ENCODE measurements around the gene SNUPN. TPM values are rescaled to one million over a fixed set of nuclear protein-coding genes. Genes with fewer than 3 reads are reported as not detected.

SNUPN gene
- total RNA-seq, 5 donors from 2014 or later (not counting 1 experiment from before 2014, with no cell fraction given): 17.7 to 26.7 (median 20.8) TPM

GRCh38 chr15:75661100-75661755, 35.7 kb upstream of the SNUPN start:
- H3K27me3 ChIP-seq (replicated peaks in 1 of 2; ENCODE audit: control insufficient read depth in 2 of 2, extremely low read depth in 1 of 2, insufficient read depth in 2 of 2, low read length in 1 of 2): no peaks in the 10 kb centered on the region
- no peaks in the 10 kb centered on the region for H3K9me3 ChIP-seq
- Mint-ChIP-seq H3K4me1 (no peaks in the 10 kb centered on the region), H3K4me3 (no peak overlapping the region), H3K27me3 (no peaks in the 10 kb centered on the region), H3K9me3 (no peaks in the 10 kb centered on the region), H3K27ac (no peak overlapping the region), H3K36me3 (no peaks in the 10 kb centered on the region)
- H3K4me3 ChIP-seq (ENCODE audit: control insufficient read depth in 1 of 2, extremely low read depth in 1 of 2, low read length in 1 of 2): no peak overlapping the region
- POLR2A ChIA-PET: no interaction called here
- no peak for ATAC-seq (replicated peaks in 1 of 4)
- no peaks in the 10 kb centered on the region for H3K36me3 ChIP-seq (ENCODE audit: control insufficient read depth in 2 of 2, extremely low read depth in 1 of 2, insufficient read depth in 1 of 2, low read length in 1 of 2)
- CTCF ChIA-PET: interaction anchor here in 1 of 2 donors (0.6 kb wide), 1 partner anchor 199 kb away, joined by 8 read pairs; no protein-coding TSS in a partner anchor
- no peak overlapping the region for H3K27ac ChIP-seq (ENCODE audit: low read length)
- no peaks in the 10 kb centered on the region for H3K4me1 ChIP-seq (ENCODE audit: control insufficient read depth in 1 of 2, extremely low read depth in 1 of 2, insufficient read depth in 2 of 2, low read length in 2 of 2)
- WGBS (ENCODE audit: insufficient coverage): 98% methylated on average over 8 of the region's 14 CpGs
- DNase-seq: no peak

- no peak overlapping the region for H3K27ac Mint-ChIP-seq
- POLR2A ChIA-PET: no interaction called here
Observed at GRCh38 chr15:75659928-75660645, 34.6 kb upstream of the SNUPN start.

GRCh38 chr15:75659141-75659771, 33.7 kb upstream of the SNUPN start:
- 88% methylated on average over 8 of the region's 9 CpGs for WGBS (ENCODE audit: insufficient coverage)
- H3K36me3 ChIP-seq (ENCODE audit: control insufficient read depth in 2 of 2, extremely low read depth in 1 of 2, insufficient read depth in 1 of 2, low read length in 1 of 2): no peaks in the 10 kb centered on the region
- no peaks in the 10 kb centered on the region for H3K4me1 ChIP-seq (ENCODE audit: control insufficient read depth in 1 of 2, extremely low read depth in 1 of 2, insufficient read depth in 2 of 2, low read length in 2 of 2)
- no peak overlapping the region for H3K4me3 ChIP-seq (ENCODE audit: control insufficient read depth in 1 of 2, extremely low read depth in 1 of 2, low read length in 1 of 2)
- Mint-ChIP-seq H3K27ac (no peak overlapping the region), H3K4me3 (no peak overlapping the region), H3K4me1 (no peaks in the 10 kb centered on the region), H3K27me3 (no peaks in the 10 kb centered on the region), H3K36me3 (no peaks in the 10 kb centered on the region), H3K9me3 (no peaks in the 10 kb centered on the region)
- ATAC-seq (replicated peaks in 1 of 4) (no peak), DNase-seq (no peak)
- H3K9me3 ChIP-seq: no peaks in the 10 kb centered on the region
- no peaks in the 10 kb centered on the region for H3K27me3 ChIP-seq (replicated peaks in 1 of 2; ENCODE audit: control insufficient read depth in 2 of 2, extremely low read depth in 1 of 2, insufficient read depth in 2 of 2, low read length in 1 of 2)
- ChIA-PET CTCF (interaction anchor here in 1 of 2 donors (0.6 kb wide), 1 partner anchor 1731 kb away, joined by 10 read pairs; no protein-coding TSS in a partner anchor), POLR2A (no interaction called here)
- no peak overlapping the region for H3K27ac ChIP-seq (ENCODE audit: low read length)

More at GRCh38 chr15:75659928-75660645, 34.6 kb upstream of the SNUPN start:
- Histone ChIP-seq H3K4me1 (ENCODE audit: control insufficient read depth in 1 of 2, extremely low read depth in 1 of 2, insufficient read depth in 2 of 2, low read length in 2 of 2) (no peaks in the 10 kb centered on the region), H3K36me3 (ENCODE audit: control insufficient read depth in 2 of 2, extremely low read depth in 1 of 2, insufficient read depth in 1 of 2, low read length in 1 of 2) (no peaks in the 10 kb centered on the region), H3K27ac (ENCODE audit: low read length) (no peak overlapping the region), H3K4me3 (ENCODE audit: control insufficient read depth in 1 of 2, extremely low read depth in 1 of 2, low read length in 1 of 2) (no peak overlapping the region), H3K9me3 (no peaks in the 10 kb centered on the region), H3K27me3 (replicated peaks in 1 of 2; ENCODE audit: control insufficient read depth in 2 of 2, extremely low read depth in 1 of 2, insufficient read depth in 2 of 2, low read length in 1 of 2) (no peaks in the 10 kb centered on the region)
- CTCF ChIA-PET: no interaction called here
- Mint-ChIP-seq H3K9me3 (no peaks in the 10 kb centered on the region), H3K36me3 (no peaks in the 10 kb centered on the region), H3K4me3 (no peak overlapping the region), H3K27me3 (no peaks in the 10 kb centered on the region), H3K4me1 (no peaks in the 10 kb centered on the region)
- no peak for ATAC-seq (replicated peaks in 1 of 4)
- WGBS (ENCODE audit: insufficient coverage): 91% methylated on average over 13 of the region's 17 CpGs
- no peak for DNase-seq

GRCh38 chr15:75656813-75657212, 31.3 kb upstream of the SNUPN start:
- Mint-ChIP-seq H3K27ac (no peak overlapping the region), H3K36me3 (no peaks in the 10 kb centered on the region), H3K4me1 (peaks cover 4 to 8% (median 6%) of the 10 kb centered on the region in 3 donors), H3K9me3 (no peaks in the 10 kb centered on the region), H3K4me3 (no peak overlapping the region), H3K27me3 (no peaks in the 10 kb centered on the region)
- POLR2A ChIA-PET: no interaction called here
- H3K4me3 ChIP-seq (ENCODE audit: control insufficient read depth in 1 of 2, extremely low read depth in 1 of 2, low read length in 1 of 2): no peak overlapping the region
- WGBS (ENCODE audit: insufficient coverage): 99% methylated on average over 15 of the region's 22 CpGs
- ATAC-seq (replicated peaks in 1 of 4): no peak
- no peak overlapping the region for H3K27ac ChIP-seq (ENCODE audit: low read length)
- H3K9me3 ChIP-seq: no peaks in the 10 kb centered on the region
- peaks cover 0 to 8% of the 10 kb centered on the region in 2 experiments for H3K4me1 ChIP-seq (ENCODE audit: control insufficient read depth in 1 of 2, extremely low read depth in 1 of 2, insufficient read depth in 2 of 2, low read length in 2 of 2)
- CTCF ChIA-PET: no interaction called here
- no peaks in the 10 kb centered on the region for H3K27me3 ChIP-seq (replicated peaks in 1 of 2; ENCODE audit: control insufficient read depth in 2 of 2, extremely low read depth in 1 of 2, insufficient read depth in 2 of 2, low read length in 1 of 2)
- DNase-seq: no peak
- no peaks in the 10 kb centered on the region for H3K36me3 ChIP-seq (ENCODE audit: control insufficient read depth in 2 of 2, extremely low read depth in 1 of 2, insufficient read depth in 1 of 2, low read length in 1 of 2)

GRCh38 chr15:75656331-75656730, 30.8 kb upstream of the SNUPN start:
- Histone ChIP-seq H3K27me3 (replicated peaks in 1 of 2; ENCODE audit: control insufficient read depth in 2 of 2, extremely low read depth in 1 of 2, insufficient read depth in 2 of 2, low read length in 1 of 2) (no peaks in the 10 kb centered on the region), H3K9me3 (no peaks in the 10 kb centered on the region), H3K4me3 (ENCODE audit: control insufficient read depth in 1 of 2, extremely low read depth in 1 of 2, low read length in 1 of 2) (no peak overlapping the region), H3K27ac (ENCODE audit: low read length) (no peak overlapping the region), H3K36me3 (ENCODE audit: control insufficient read depth in 2 of 2, extremely low read depth in 1 of 2, insufficient read depth in 1 of 2, low read length in 1 of 2) (no peaks in the 10 kb centered on the region), H3K4me1 (ENCODE audit: control insufficient read depth in 1 of 2, extremely low read depth in 1 of 2, insufficient read depth in 2 of 2, low read length in 2 of 2) (peaks cover 0 to 12% of the 10 kb centered on the region in 2 experiments)
- DNase-seq (no peak), ATAC-seq (replicated peaks in 1 of 4) (no peak)
- WGBS (ENCODE audit: insufficient coverage): 96% methylated on average over 5 of the region's 5 CpGs
- H3K27me3 Mint-ChIP-seq: no peaks in the 10 kb centered on the region
- peaks cover 9 to 13% (median 10%) of the 10 kb centered on the region in 3 donors for H3K4me1 Mint-ChIP-seq
- no peak overlapping the region for H3K4me3 Mint-ChIP-seq
- no peak overlapping the region for H3K27ac Mint-ChIP-seq
- ChIA-PET CTCF (no interaction called here), POLR2A (no interaction called here)
- H3K9me3 Mint-ChIP-seq: no peaks in the 10 kb centered on the region
- no peaks in the 10 kb centered on the region for H3K36me3 Mint-ChIP-seq

GRCh38 chr15:75655931-75656330, 30.4 kb upstream of the SNUPN start:
- H3K27ac Mint-ChIP-seq: no peak overlapping the region
- ATAC-seq (replicated peaks in 1 of 4): no peak
- H3K9me3 Mint-ChIP-seq: no peaks in the 10 kb centered on the region
- CTCF ChIA-PET: no interaction called here
- WGBS (ENCODE audit: insufficient coverage): 78% methylated on average over 3 of the region's 4 CpGs
- POLR2A ChIA-PET: interaction anchor here in 1 of 2 donors (0.6 kb wide), 1 partner anchor 561 kb away, joined by 3 read pairs; no protein-coding TSS in a partner anchor
- H3K4me3 Mint-ChIP-seq: no peak overlapping the region
- H3K4me1 ChIP-seq (ENCODE audit: control insufficient read depth in 1 of 2, extremely low read depth in 1 of 2, insufficient read depth in 2 of 2, low read length in 2 of 2): peaks cover 0 to 15% of the 10 kb centered on the region in 2 experiments
- no peaks in the 10 kb centered on the region for H3K27me3 ChIP-seq (replicated peaks in 1 of 2; ENCODE audit: control insufficient read depth in 2 of 2, extremely low read depth in 1 of 2, insufficient read depth in 2 of 2, low read length in 1 of 2)
- H3K36me3 ChIP-seq (ENCODE audit: control insufficient read depth in 2 of 2, extremely low read depth in 1 of 2, insufficient read depth in 1 of 2, low read length in 1 of 2): no peaks in the 10 kb centered on the region
- no peaks in the 10 kb centered on the region for H3K9me3 ChIP-seq
- no peak for DNase-seq
- H3K4me1 Mint-ChIP-seq: peaks cover 13 to 17% (median 14%) of the 10 kb centered on the region in 3 donors
- no peak overlapping the region for H3K4me3 ChIP-seq (ENCODE audit: control insufficient read depth in 1 of 2, extremely low read depth in 1 of 2, low read length in 1 of 2)
- H3K27me3 Mint-ChIP-seq: no peaks in the 10 kb centered on the region
- no peak overlapping the region for H3K27ac ChIP-seq (ENCODE audit: low read length)
- H3K36me3 Mint-ChIP-seq: no peaks in the 10 kb centered on the region

All from T-cell (primary cell).